Spleen (tissue), 11 donors: ENCODE data around the gene CENPH. TPM values are rescaled to one million over a fixed set of nuclear protein-coding genes. Genes with fewer than 3 reads are reported as not detected.

Source experiments
- DNase-seq: peaks from one replicate; pipeline ENCODE4 v3.0.0-alpha.2; 2020
- H3K27ac ChIP-seq, 8 donors: fragments of 200-600 bp; sonication (generic) in 7 of 8; 1 replicate in 4 of 8; 2 replicates in 4 of 8; pipeline versions ENCODE4 v1.5.0 to v1.8.0; 2016 to 2021; ENCODE audit warnings: inconsistent platforms in 4 of 8, mild to moderate bottlenecking in 4 of 8, moderate library complexity in 1 of 8
- H3K27me3 ChIP-seq, 7 donors: fragments of 200-600 bp; sonication (generic) in 6 of 7; replicated peaks in 1 of 7; 1 replicate in 4 of 7; 2 replicates in 3 of 7; pipeline versions ENCODE4 v1.5.0 to v1.8.0; 2016 to 2021; ENCODE audit warnings: inconsistent platforms in 3 of 7, mild to moderate bottlenecking in 1 of 7
- H3K36me3 ChIP-seq, 6 donors: fragments of 200-600 bp; sonication (generic) in 5 of 6; 1 replicate in 4 of 6; 2 replicates in 2 of 6; pipeline versions ENCODE4 v1.5.0 to v1.8.0; 2016 to 2021; ENCODE audit warnings: inconsistent platforms in 2 of 6
- H3K4me1 ChIP-seq, 6 donors: fragments of 200-600 bp; sonication (generic) in 5 of 6; 1 replicate in 3 of 6; 2 replicates in 3 of 6; pipeline versions ENCODE4 v1.5.0 to v1.8.0; 2016 to 2021; ENCODE audit warnings: inconsistent platforms in 3 of 6
- H3K4me3 ChIP-seq, 8 donors: fragments of 200-600 bp; sonication (generic) in 7 of 8; 1 replicate in 4 of 8; 2 replicates in 4 of 8; pipeline versions ENCODE4 v1.5.0 to v1.8.0; 2016 to 2021; ENCODE audit warnings: inconsistent platforms in 4 of 8, mild to moderate bottlenecking in 4 of 8, moderate library complexity in 2 of 8
- H3K9me3 ChIP-seq, 8 donors: fragments of 200-600 bp; sonication (generic) in 7 of 8; 1 replicate in 4 of 8; 2 replicates in 4 of 8; pipeline versions ENCODE4 v1.5.0 to v1.8.0; 2016 to 2021; ENCODE audit warnings: inconsistent platforms in 4 of 8
- CTCF ChIP-seq, 11 experiments: fragments of 200-600 bp in 7 of 11; fragments of 450-650 bp in 4 of 11; sonication (generic) in 4 of 11; IDR thresholded peaks in 8 of 11; conservative IDR thresholded peaks in 3 of 11; 1 replicate in 7 of 11; 2 replicates in 4 of 11; pipeline versions ENCODE4 v1.4.0 to v1.8.0; 2016 to 2021; ENCODE audit warnings: antibody characterized with exemption in 11 of 11, inconsistent platforms in 4 of 11, mild to moderate bottlenecking in 1 of 11
- POLR2A ChIP-seq, 3 donors: fragments of 450-650 bp; IDR thresholded peaks; one replicate each; pipeline ENCODE4 v1.5.1; 2017; ENCODE audit warnings: antibody characterized with exemption in 3 of 3, mild to moderate bottlenecking in 1 of 3
- POLR2AphosphoS5 ChIP-seq, 3 donors: sonication (generic); formaldehyde crosslinking; IDR thresholded peaks; one replicate each; pipeline ENCODE4 v1.5.1; 2017; ENCODE audit warnings: antibody characterized with exemption in 3 of 3
- WGBS, 5 donors: extraction: QIAGEN DNeasy Blood & Tissue Kit in 3 of 5; methylation state at CpG; one replicate each; pipeline versions ENCODE4 v1.1.5 to v1.1.7; 2013 to 2018; 5-methylcytosine and 5-hydroxymethylcytosine counted together
- intact Hi-C: fragments of 100-400 bp; cut with DNase I; formaldehyde crosslinking; loops from one replicate; pipeline ENCODE4 v1.15.0; 2023; ENCODE audit warnings: low total_unique reads
- polyA plus RNA-seq, 3 donors: library from polyadenylated mRNA; stranded (reverse); fragments of 200-250 nt; gene quantifications; one replicate each; pipeline ENCODE4 v1.2.1, GENCODE V29; 2013
- total RNA-seq, 7 donors: library from RNA; depleted of rRNA in 3 of 7; stranded (reverse); fragments of >200 nt in 3 of 7; fragmentation: NEBNext Ultra II Directional in 4 of 7; extraction: Animal tissue kit (Norgen Biotek cat#: 25700) in 4 of 7; gene quantifications; one replicate each; pipeline versions ENCODE4 v1.1.0 to v1.2.1, GENCODE V29; 2016 to 2021
- donor health status: healthy with polysubstance abuse.
- donor health status: DM: no; HTN: no; CAD: no; lungs with moderate emphysema.
- donor health status: DM: no; HTN: no; CAD: no.
- donor health status: Bipolar disorder and iron deficiency.
- donor health status: healthy.
- donor health status: DM: no; HTN: no; CAD: no.
- donor health status: DM: yes; HTN: yes; CAD: no.

Gene CENPH
- total and polyA plus RNA-seq, 10 donors: 4.7 to 15.6 (median 8.1) TPM

GRCh38 chr5:69237877-69238276 is 48.5 kb downstream of the CENPH start:
- Histone ChIP-seq H3K4me1 (peaks cover 21 to 62% (median 42%) of the 10 kb centered on the region in 6 donors), H3K9me3 (no peaks in the 10 kb centered on the region), H3K36me3 (peaks cover 0 to 42% (median 16%) of the 10 kb centered on the region in 6 donors), H3K27ac (no peak overlapping the region), H3K27me3 (no peaks in the 10 kb centered on the region), H3K4me3 (no peak overlapping the region)
- DNase-seq: no peak
- WGBS, 5 donors: 86 to 93% (median 91%) methylated on average over 3 of the region's 3 CpGs
- intact Hi-C loops: no loop called here
- TF ChIP-seq CTCF (IDR thresholded peaks at IDR 0.05 in 8 of 11, conservative IDR thresholded peaks at IDR 0.05 in 3 of 11) (no peak), POLR2A (IDR thresholded peaks at IDR 0.05) (no peak), POLR2AphosphoS5 (IDR thresholded peaks at IDR 0.05) (no peak)

- no peaks in the 10 kb centered on the region for H3K9me3 ChIP-seq
- intact Hi-C loops: no loop called here
- WGBS, 5 donors: 92 to 98% (median 94%) methylated on average over 6 of the region's 6 CpGs
Measured at GRCh38 chr5:69238760-69239251, 49.4 kb downstream of the CENPH start.

GRCh38 chr5:69242215-69242927 is 53.0 kb downstream of the CENPH start:
- Histone ChIP-seq H3K9me3 (peaks cover 0 to 5% (median under 1%) of the 10 kb centered on the region in 8 donors), H3K4me1 (peaks cover 0 to 34% (median 14%) of the 10 kb centered on the region in 6 donors), H3K4me3 (no peak overlapping the region), H3K27ac (no peak overlapping the region), H3K36me3 (peaks cover 0 to 39% (median 16%) of the 10 kb centered on the region in 6 donors), H3K27me3 (no peaks in the 10 kb centered on the region)
- no peak for TF ChIP-seq POLR2A (IDR thresholded peaks at IDR 0.05)
- TF ChIP-seq CTCF (IDR thresholded peaks at IDR 0.05 in 8 of 11, conservative IDR thresholded peaks at IDR 0.05 in 3 of 11): no peak
- TF ChIP-seq POLR2AphosphoS5 (IDR thresholded peaks at IDR 0.05): no peak
- DNase-seq: no peak
- WGBS, 5 donors: 91 to 97% (median 95%) methylated on average over 8 of the region's 8 CpGs
- intact Hi-C loops: no loop called here

More at GRCh38 chr5:69238760-69239251, 49.4 kb downstream of the CENPH start:
- H3K27ac ChIP-seq: no peak overlapping the region
- peaks cover 20 to 65% (median 42%) of the 10 kb centered on the region in 6 donors for H3K4me1 ChIP-seq
- TF ChIP-seq CTCF (IDR thresholded peaks at IDR 0.05 in 8 of 11, conservative IDR thresholded peaks at IDR 0.05 in 3 of 11): no peak
- no peak for TF ChIP-seq POLR2AphosphoS5 (IDR thresholded peaks at IDR 0.05)
- TF ChIP-seq POLR2A (IDR thresholded peaks at IDR 0.05): no peak
- H3K27me3 ChIP-seq: no peaks in the 10 kb centered on the region
- DNase-seq: no peak
- no peak overlapping the region for H3K4me3 ChIP-seq
- peaks cover 0 to 42% (median 16%) of the 10 kb centered on the region in 6 donors for H3K36me3 ChIP-seq

- 96 to 98% (median 97%) methylated on average over 5 of the region's 5 CpGs for WGBS, 5 donors
- no peak for DNase-seq
- Histone ChIP-seq H3K4me3 (no peak overlapping the region), H3K27ac (no peak overlapping the region), H3K4me1 (peaks cover 0 to 9% (median 0%) of the 10 kb centered on the region in 6 donors), H3K27me3 (no peaks in the 10 kb centered on the region), H3K36me3 (peaks cover 0 to 22% (median 8%) of the 10 kb centered on the region in 6 donors), H3K9me3 (peaks cover 0 to 17% (median 12%) of the 10 kb centered on the region in 8 donors)
- intact Hi-C loops: no loop called here
- TF ChIP-seq CTCF (IDR thresholded peaks at IDR 0.05 in 8 of 11, conservative IDR thresholded peaks at IDR 0.05 in 3 of 11): no peak
- TF ChIP-seq POLR2AphosphoS5 (IDR thresholded peaks at IDR 0.05): no peak
- no peak for TF ChIP-seq POLR2A (IDR thresholded peaks at IDR 0.05)
Measured at GRCh38 chr5:69245031-69245430, 55.6 kb downstream of the CENPH start.
